ENCODE results near the gene COL24A1. TPM values are rescaled to one million over a fixed set of nuclear protein-coding genes. Genes with fewer than 3 reads are reported as not detected.
A peak's percentile ranks its signal among the peaks of the same experiment; 100 is the strongest.
"Not testable (repeated sequence)": the region's sequence is repeated elsewhere in the genome, so short reads cannot be mapped to it uniquely, and the experiment has no call there.

Gene COL24A1
- polyA plus RNA-seq, 4 donors, result 1.7 to 3.5 (median 2.5) TPM

DNA sequence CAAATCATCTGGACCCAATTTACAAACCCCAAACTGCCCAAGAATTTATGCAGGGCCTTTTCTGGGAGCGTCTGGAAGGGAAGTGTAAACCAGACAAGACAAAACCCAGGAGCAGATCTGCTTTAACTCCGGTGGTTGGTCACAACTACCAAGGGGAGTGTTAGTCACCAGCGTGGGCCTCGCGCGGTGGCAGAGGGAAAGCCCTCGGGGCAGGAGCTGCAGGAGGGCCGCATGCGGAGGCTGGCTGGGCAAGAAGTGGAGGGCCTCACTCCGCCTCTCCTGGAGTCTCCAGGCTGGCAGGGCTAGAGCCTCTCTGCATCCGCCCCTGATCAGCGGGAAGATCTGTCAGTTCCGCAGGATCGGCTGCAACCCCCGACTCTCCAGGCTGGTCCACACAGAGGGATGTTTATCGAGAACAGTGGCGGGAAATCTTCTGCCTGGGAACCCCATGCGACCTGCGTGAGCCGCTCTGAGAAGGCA, 2.0 kb downstream of the COL24A1 start:
- DNase-seq (ENCODE audit: low read depth in 4 of 4, low spot score in 3 of 4), result no peak

GRCh38 chr1:86153836-86154235, 2.7 kb downstream of the COL24A1 start:
- no peak for DNase-seq (ENCODE audit: low read depth in 4 of 4, low spot score in 3 of 4)

GRCh38 chr1:86152887-86153286, 3.7 kb downstream of the COL24A1 start:
- no peak for DNase-seq (ENCODE audit: low read depth in 4 of 4, low spot score in 3 of 4)

- DNase-seq (ENCODE audit: low read depth in 4 of 4, low spot score in 3 of 4), result no peak
These were observed 5.1 kb downstream of the COL24A1 start for GRCh38 chr1:86151427-86151826.

- no peak for DNase-seq (ENCODE audit: low read depth in 4 of 4, low spot score in 3 of 4)
These were observed 6.0 kb downstream of the COL24A1 start for GRCh38 chr1:86150553-86151055.

- no peak for DNase-seq (ENCODE audit: low read depth in 4 of 4, low spot score in 3 of 4)
These were observed 7.0 kb downstream of the COL24A1 start for GRCh38 chr1:86149591-86149990.

- DNase-seq (ENCODE audit: low read depth in 4 of 4, low spot score in 3 of 4), result no peak
These were observed 8.8 kb downstream of the COL24A1 start for GRCh38 chr1:86147755-86148154.

DNA sequence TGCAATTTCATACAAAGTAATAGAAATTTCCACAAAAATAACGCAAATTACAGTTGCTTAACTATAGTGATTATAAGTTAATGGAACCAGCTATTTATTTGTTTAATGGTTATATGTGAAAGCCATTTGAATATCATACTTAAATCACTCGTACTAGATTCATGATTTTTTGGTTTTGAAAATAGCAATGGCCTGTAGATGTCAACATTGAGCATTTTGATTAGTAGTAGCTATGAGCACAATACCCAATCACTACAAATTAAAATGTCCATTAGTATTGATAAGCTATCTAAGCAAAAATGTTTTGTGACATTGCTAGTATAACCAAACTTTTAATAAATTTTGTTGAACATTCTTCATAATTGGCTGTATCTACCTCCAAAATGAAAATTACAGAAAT, 10.0 kb downstream of the COL24A1 start:
- DNase-seq (ENCODE audit: low read depth in 4 of 4, low spot score in 3 of 4), result no peak

- no peak for DNase-seq (ENCODE audit: low read depth in 4 of 4, low spot score in 3 of 4)
These were observed 16.2 kb downstream of the COL24A1 start for GRCh38 chr1:86140281-86140880.

- no peak for DNase-seq (ENCODE audit: low read depth in 4 of 4, low spot score in 3 of 4)
These were observed 17.8 kb downstream of the COL24A1 start for GRCh38 chr1:86138746-86139145.

- no peak for DNase-seq (ENCODE audit: low read depth in 4 of 4, low spot score in 3 of 4)
These were observed 19.1 kb downstream of the COL24A1 start for GRCh38 chr1:86137436-86137835.

DNA sequence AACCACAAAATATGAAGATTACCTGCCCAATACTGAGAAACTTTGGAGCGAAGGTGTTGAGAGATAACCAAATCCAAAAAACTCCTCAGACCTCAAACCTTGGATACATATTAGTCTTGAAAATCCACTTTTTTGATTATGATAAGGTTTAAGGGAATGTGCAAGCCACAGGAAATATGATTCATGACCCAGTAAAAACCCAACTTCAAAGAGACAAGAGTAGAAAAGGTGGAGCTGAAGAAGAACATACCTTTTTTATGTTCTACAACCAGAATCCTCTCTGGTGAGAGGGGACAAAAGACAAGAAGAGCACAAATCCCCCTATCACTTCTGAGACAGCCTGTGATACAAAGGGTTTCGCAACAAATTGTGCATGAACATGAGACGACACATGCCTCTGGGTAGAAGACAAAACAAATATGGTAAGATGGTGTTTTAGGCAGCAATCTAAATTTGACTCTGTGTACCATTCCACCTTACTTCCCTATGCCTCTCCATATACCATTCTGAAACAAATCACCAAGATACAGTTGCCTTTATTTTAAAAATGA, 37.3 kb downstream of the COL24A1 start:
- DNase-seq (ENCODE audit: low read depth in 4 of 4, low spot score in 3 of 4), result no peak

DNA sequence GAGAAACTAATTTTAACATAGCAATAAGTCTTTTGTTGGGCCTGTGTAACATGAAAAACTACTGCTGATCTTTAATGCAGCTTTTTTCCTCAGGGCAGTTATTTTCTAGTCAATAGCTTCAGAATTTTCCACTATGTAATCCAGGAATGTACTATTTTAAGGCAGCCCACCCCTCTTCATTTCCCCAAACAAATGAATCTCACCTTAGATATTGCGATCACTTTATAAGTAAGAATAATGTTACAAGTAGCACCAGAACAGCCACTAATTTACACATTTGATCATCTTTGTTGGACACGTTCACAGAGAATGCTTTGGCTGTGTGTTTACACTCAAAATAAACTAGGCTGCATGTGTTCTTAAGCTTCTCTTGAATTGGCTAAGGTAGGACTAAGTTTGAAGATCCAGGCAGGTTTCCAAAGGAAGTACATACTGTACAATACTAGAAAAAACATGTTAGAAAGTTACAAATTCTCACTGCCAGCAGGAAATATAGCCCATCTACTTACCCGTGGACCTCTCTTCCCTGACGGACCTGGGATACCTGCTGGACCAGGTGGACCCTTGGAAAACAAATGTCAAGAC, 41.7 kb downstream of the COL24A1 start:
- DNase-seq (ENCODE audit: low read depth in 4 of 4, low spot score in 3 of 4), result no peak

- no peak for DNase-seq (ENCODE audit: low read depth in 4 of 4, low spot score in 3 of 4)
These were observed 42.3 kb downstream of the COL24A1 start for GRCh38 chr1:86114236-86114635.

DNA sequence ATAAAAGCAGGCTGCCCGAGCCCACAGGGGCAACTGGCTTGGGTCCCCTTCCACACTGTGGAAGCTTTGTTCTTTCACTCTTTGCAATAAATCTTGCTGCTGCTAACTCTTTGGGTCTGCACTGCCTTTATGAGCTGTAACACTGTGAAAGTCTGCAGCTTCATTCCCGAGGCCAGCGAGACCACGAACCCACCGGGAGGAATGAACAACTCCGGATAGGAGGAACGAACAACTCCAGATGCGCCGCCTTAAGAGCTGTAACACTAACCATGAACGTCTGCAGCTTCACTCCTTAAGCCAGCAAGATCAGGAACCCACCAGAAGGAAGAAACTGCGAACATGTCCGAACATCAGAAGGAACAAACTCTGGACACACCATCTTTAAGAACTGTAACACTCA, 45.0 kb downstream of the COL24A1 start:
- not testable (repeated sequence) for DNase-seq (ENCODE audit: low read depth in 4 of 4, low spot score in 3 of 4)

GRCh38 chr1:86110451-86111129, 46.0 kb downstream of the COL24A1 start:
- DNase-seq (ENCODE audit: low read depth in 4 of 4, low spot score in 3 of 4), result no peak

DNA sequence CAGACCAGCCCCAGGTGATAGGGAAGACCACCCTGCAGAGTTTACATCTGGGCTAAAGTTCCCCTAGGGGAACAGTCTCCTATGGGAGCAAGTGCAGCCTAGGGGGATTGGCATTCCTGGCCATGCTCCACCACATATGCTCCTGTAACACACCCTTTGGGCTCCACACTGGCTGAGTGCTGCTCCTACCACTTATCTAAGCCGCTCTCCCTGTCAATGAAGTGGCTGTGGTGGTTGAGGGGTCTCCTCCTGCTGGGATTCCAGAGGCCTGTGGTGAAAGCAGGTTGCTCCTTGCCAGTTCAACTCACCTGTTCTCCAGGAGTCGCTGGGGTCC, 51.1 kb downstream of the COL24A1 start:
- DNase-seq (ENCODE audit: low read depth in 4 of 4, low spot score in 3 of 4), result no peak

- peak; percentile 5 to 35 (median 7) for DNase-seq (ENCODE audit: low read depth in 4 of 4, low spot score in 3 of 4)
These were observed 51.7 kb downstream of the COL24A1 start for GRCh38 chr1:86104606-86105532.

DNA sequence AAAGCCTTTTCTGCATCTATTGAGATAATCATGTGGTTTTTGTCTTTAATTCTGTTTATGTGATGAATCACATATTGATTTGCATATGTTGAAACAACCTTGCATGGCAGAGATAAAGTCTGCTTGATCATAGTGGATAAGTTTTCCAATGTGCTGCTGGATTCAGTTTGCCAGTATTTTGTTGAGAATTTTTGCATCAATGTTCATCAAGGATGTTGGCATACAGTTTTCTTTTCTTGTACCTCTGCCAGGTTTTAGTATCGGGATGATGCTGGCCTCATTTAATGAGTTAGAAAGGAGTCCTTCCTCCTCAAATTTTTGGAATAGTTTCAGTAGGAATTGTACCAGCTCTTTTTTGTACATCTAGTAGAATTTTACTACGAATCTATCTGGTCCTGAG, 55.0 kb downstream of the COL24A1 start:
- no peak for DNase-seq (ENCODE audit: low read depth in 4 of 4, low spot score in 3 of 4)

DNA sequence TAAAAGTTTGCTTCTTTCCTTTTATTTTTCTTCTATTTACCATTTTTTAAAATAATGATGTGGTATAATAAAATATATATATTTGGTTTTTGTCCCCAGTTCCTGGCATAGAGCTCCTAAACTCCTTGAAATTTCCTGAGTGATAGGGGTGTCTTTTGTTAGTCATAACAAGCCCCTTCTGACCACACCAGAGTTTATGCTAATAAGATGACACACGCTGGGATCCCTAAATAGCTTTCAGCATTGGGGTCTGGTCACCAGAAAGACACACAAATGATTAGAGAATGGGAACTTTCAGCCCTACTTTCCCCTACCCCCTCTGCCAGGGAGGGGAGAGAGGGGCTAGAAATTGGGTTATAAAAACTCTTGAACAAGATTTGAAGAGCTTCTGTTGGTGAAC, 56.2 kb downstream of the COL24A1 start:
- no peak for DNase-seq (ENCODE audit: low read depth in 4 of 4, low spot score in 3 of 4)

- no peak for DNase-seq (ENCODE audit: low read depth in 4 of 4, low spot score in 3 of 4)
These were observed 66.8 kb downstream of the COL24A1 start for GRCh38 chr1:86089765-86090164.

All from left renal pelvis (tissue), 4 donors.